ENCODE data around the gene ZNF536. TPM values are rescaled to one million over a fixed set of nuclear protein-coding genes. Genes with fewer than 3 reads are reported as not detected.

The ZNF536 gene
- polyA plus RNA-seq, 5 donors, result 2.6 to 4.7 (median 4.3) TPM

DNA sequence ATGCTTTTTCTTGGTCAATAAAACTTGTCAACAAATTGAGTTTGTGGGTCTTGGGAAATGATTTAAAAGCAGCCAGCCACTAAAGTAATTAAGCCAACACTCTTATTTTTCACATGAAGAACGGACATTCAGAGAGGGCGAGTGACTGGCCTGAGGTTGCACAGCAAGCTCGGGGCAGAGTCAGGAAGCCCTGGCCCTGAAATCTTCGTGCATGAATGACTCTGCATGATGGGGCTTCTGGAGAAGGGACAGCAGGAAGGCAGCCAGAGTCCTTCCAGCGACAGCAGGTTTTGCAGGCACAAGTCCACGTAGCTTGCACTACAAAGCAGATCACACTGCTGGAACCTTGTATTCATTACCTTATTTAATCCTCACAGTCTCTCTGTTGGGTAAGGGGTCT, 232.5 kb downstream of the ZNF536 start:
- no peak for DNase-seq

DNA sequence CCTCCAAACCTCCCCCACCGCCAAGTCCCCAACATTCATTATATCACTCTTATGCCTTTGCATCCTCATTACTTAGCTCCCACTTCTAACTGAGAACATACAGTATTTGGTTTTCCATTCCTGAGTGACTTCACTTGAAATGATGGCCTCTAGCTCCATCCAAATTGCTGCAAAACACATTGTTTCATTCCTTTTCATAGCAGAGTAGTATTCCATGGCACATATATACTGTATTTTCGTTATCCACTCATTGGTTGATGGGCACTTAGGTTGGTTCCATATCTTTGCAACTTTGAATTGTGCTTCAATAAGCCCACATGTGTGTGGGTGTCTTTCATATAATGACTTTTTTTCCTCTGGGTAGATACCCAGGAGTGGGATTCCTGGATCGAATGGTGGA, 233.1 kb downstream of the ZNF536 start:
- no peak for DNase-seq

GRCh38 chr19:30606114-30607050, 234.2 kb downstream of the ZNF536 start:
- no peak for DNase-seq
